Astrocyte (in vitro differentiated cells and primary cell): ENCODE measurements around the gene KRT6B. TPM values are rescaled to one million over a fixed set of nuclear protein-coding genes. Genes with fewer than 3 reads are reported as not detected.

Source experiments
- DNase-seq: peaks from one replicate; pipeline ENCODE4 v3.0.0-alpha.2; 2010; ENCODE audit warnings: low read depth
- FAIRE-seq: peaks from 2 replicates; lab custom pipeline; 2011; peaks lifted over from hg19 to GRCh38; lab: Jason Lieb, UNC
- H2AFZ ChIP-seq: 2 replicates; pipeline ENCODE4 v1.6.0; 2012; ENCODE audit warnings: low read depth, low read length, inconsistent platforms
- H3K27ac ChIP-seq: 2 replicates; pipeline ENCODE4 v1.5.1; 2011; ENCODE audit warnings: low read depth, low read length, inconsistent platforms
- H3K27me3 ChIP-seq: 2 replicates; pipeline ENCODE4 v1.6.0; 2011; ENCODE audit warnings: low read length, inconsistent platforms; ENCODE audit not compliant: insufficient read depth
- H3K36me3 ChIP-seq: 2 replicates; pipeline ENCODE4 v1.5.1; 2011; ENCODE audit warnings: low read length, inconsistent platforms; ENCODE audit not compliant: insufficient read depth
- H3K4me1 ChIP-seq: 2 replicates; pipeline ENCODE4 v1.5.1; 2011; ENCODE audit warnings: low read length, inconsistent platforms; ENCODE audit not compliant: insufficient read depth
- H3K4me2 ChIP-seq: 2 replicates; pipeline ENCODE4 v1.6.0; 2012; ENCODE audit warnings: low read length, inconsistent platforms
- H3K4me3 ChIP-seq: 2 replicates; pipeline ENCODE4 v1.5.1; 2011; ENCODE audit warnings: low read depth, mild to moderate bottlenecking, low read length, inconsistent platforms; ENCODE audit not compliant: insufficient read depth
- H3K79me2 ChIP-seq: 2 replicates; pipeline ENCODE4 v1.6.0; 2012; ENCODE audit warnings: mild to moderate bottlenecking, low read length, inconsistent platforms; ENCODE audit not compliant: insufficient read depth
- H3K9ac ChIP-seq: 2 replicates; pipeline ENCODE4 v1.6.0; 2012; ENCODE audit warnings: mild to moderate bottlenecking, low read length, inconsistent platforms
- H3K9me3 ChIP-seq: 2 replicates; pipeline ENCODE4 v1.5.1; 2012; ENCODE audit warnings: low read depth, mild to moderate bottlenecking, low read length, inconsistent platforms; ENCODE audit not compliant: insufficient read depth
- H4K20me1 ChIP-seq: 2 replicates; pipeline ENCODE4 v1.6.0; 2012; ENCODE audit warnings: low read length, inconsistent platforms; ENCODE audit not compliant: insufficient read depth
- H3K27ac Mint-ChIP-seq: one replicate; pipeline ENCODE4 v1.8.0; 2021; ENCODE audit warnings: mild to moderate bottlenecking, mixed read lengths; ENCODE audit not compliant: unreplicated experiment
- H3K27me3 Mint-ChIP-seq: one replicate; pipeline ENCODE4 v1.8.0; 2021; ENCODE audit warnings: low read depth, mixed read lengths; ENCODE audit not compliant: unreplicated experiment
- H3K36me3 Mint-ChIP-seq: one replicate; pipeline ENCODE4 v1.8.0; 2021; ENCODE audit warnings: low read depth, mixed read lengths; ENCODE audit not compliant: unreplicated experiment
- H3K4me1 Mint-ChIP-seq: one replicate; pipeline ENCODE4 v1.8.0; 2021; ENCODE audit warnings: low read depth, mixed read lengths; ENCODE audit not compliant: unreplicated experiment
- H3K4me3 Mint-ChIP-seq: one replicate; pipeline ENCODE4 v1.8.0; 2021; ENCODE audit warnings: mild to moderate bottlenecking, moderate library complexity, mixed read lengths; ENCODE audit not compliant: unreplicated experiment
- H3K9me3 Mint-ChIP-seq: one replicate; pipeline ENCODE4 v1.8.0; 2021; ENCODE audit warnings: mild to moderate bottlenecking, mixed read lengths; ENCODE audit not compliant: unreplicated experiment
- EZH2 ChIP-seq: IDR thresholded peaks from 2 replicates; pipeline ENCODE4 v1.6.1; 2012; ENCODE audit warnings: mild to moderate bottlenecking, low read length, inconsistent platforms; ENCODE audit not compliant: insufficient read depth
- total RNA-seq: library from RNA; stranded (reverse); gene quantifications from 2 replicates; pipeline ENCODE4 v1.2.1, GENCODE V29; 2021
- TF ChIP-seq, protein P1 (sequence below): IDR thresholded peaks from 2 replicates; pipeline ENCODE4 v1.5.1; 2011; ENCODE audit warnings: low read depth, mild to moderate bottlenecking, inconsistent platforms, low read length, moderate library complexity; ENCODE audit not compliant: insufficient read depth

The KRT6B gene
- total RNA-seq, 1 donor from 2014 or later, result not detected

DNA sequence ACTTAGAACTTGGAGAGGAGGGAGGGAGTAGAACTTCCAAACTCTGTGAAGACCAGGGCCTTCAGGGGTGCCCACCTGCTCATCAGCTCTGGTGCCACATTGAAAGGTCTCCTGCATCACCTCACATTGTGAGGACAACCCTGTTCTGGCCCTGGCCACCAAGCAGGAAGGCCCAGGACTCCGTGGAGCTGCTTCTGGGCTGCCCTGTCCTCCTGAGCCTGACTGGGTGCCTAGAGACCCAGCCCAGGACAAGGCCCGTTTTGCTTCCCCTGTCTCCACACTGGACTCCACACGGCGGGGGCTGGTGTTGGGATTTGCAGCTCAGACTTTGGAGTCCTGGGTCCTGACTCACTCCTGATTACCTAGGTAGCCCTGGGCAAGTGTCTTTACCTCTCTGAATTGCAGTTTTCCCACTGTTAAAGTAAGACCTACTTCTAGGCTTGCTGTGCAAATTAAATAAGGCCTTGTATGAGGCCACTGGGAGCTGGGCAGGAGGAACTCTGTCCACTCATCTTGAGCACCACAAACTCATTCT is 33.3 kb downstream of the KRT6B start:
- peaks cover 7% of the 10 kb centered on the region for H3K27me3 Mint-ChIP-seq
- Histone ChIP-seq H3K27me3 (peaks cover 3% of the 10 kb centered on the region), H3K36me3 (no peaks in the 10 kb centered on the region), H3K27ac (no peak overlapping the region), H2AFZ (no peak overlapping the region), H3K4me1 (peaks cover 9% of the 10 kb centered on the region), H3K9me3 (no peaks in the 10 kb centered on the region), H3K4me2 (no peak overlapping the region), H3K79me2 (no peaks in the 10 kb centered on the region), H3K4me3 (no peak overlapping the region), H3K9ac (no peak overlapping the region), H4K20me1 (no peaks in the 10 kb centered on the region)
- DNase-seq (no peak), FAIRE-seq (no peak)
- H3K4me3 Mint-ChIP-seq, result no peak overlapping the region
- no peaks in the 10 kb centered on the region for H3K9me3 Mint-ChIP-seq
- TF ChIP-seq, protein P1, sequence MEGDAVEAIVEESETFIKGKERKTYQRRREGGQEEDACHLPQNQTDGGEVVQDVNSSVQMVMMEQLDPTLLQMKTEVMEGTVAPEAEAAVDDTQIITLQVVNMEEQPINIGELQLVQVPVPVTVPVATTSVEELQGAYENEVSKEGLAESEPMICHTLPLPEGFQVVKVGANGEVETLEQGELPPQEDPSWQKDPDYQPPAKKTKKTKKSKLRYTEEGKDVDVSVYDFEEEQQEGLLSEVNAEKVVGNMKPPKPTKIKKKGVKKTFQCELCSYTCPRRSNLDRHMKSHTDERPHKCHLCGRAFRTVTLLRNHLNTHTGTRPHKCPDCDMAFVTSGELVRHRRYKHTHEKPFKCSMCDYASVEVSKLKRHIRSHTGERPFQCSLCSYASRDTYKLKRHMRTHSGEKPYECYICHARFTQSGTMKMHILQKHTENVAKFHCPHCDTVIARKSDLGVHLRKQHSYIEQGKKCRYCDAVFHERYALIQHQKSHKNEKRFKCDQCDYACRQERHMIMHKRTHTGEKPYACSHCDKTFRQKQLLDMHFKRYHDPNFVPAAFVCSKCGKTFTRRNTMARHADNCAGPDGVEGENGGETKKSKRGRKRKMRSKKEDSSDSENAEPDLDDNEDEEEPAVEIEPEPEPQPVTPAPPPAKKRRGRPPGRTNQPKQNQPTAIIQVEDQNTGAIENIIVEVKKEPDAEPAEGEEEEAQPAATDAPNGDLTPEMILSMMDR, result no peak
- no peak for TF ChIP-seq EZH2
- peaks cover 28% of the 10 kb centered on the region for H3K4me1 Mint-ChIP-seq
- no peak overlapping the region for H3K27ac Mint-ChIP-seq
- H3K36me3 Mint-ChIP-seq, result no peaks in the 10 kb centered on the region

DNA sequence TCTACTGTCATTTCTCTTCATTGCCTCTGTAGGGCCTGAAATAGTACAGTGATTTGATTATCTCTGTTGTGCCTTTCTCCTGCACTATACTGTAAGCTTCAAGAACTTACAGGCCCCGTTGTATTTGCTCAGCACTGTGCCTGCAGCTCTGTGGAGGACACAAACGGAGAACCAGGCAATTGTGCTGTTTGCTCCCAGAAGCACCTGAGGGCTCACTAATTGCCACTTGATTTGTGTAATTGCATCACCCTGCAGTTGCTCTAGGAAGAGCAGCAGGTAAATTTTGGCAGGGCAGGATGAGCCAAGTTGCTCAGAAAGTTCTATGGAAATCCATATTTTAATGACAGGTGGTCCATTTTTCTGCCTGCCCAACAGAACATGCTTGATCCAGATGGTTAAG is 34.2 kb downstream of the KRT6B start:
- Histone ChIP-seq H4K20me1 (no peaks in the 10 kb centered on the region), H3K27me3 (no peaks in the 10 kb centered on the region), H3K79me2 (no peaks in the 10 kb centered on the region), H3K9ac (no peak overlapping the region), H2AFZ (no peak overlapping the region), H3K4me1 (peaks cover 9% of the 10 kb centered on the region), H3K36me3 (no peaks in the 10 kb centered on the region), H3K27ac (no peak overlapping the region), H3K4me3 (no peak overlapping the region), H3K4me2 (no peak overlapping the region), H3K9me3 (no peaks in the 10 kb centered on the region)
- peak overlapping the region; percentile 58 for H3K27ac Mint-ChIP-seq
- no peaks in the 10 kb centered on the region for H3K9me3 Mint-ChIP-seq
- no peak for FAIRE-seq
- no peaks in the 10 kb centered on the region for H3K36me3 Mint-ChIP-seq
- H3K4me3 Mint-ChIP-seq, result no peak overlapping the region
- TF ChIP-seq, protein P1, result no peak
- no peak for TF ChIP-seq EZH2
- H3K4me1 Mint-ChIP-seq, result peaks cover 32% of the 10 kb centered on the region
- peaks cover 12% of the 10 kb centered on the region for H3K27me3 Mint-ChIP-seq
- DNase-seq, result no peak

DNA sequence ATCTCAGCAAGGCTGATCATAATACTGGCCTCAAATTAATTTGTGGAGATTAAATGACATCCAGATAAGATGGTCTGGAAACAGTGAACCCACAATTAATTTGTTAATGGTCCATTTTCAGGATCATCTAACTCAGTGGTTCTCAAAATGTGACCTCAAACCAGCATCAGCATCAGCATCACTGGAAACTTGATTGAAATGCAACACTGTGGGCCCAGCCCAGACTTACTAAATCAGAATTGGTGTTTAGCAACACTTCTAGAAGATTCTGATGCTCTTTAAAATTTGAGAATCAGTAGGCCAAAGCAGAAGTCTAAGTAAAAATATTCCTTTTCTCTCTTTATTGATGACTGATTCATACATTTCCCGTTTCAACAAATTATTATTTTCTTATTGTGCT is 35.2 kb downstream of the KRT6B start:
- no peak overlapping the region for H3K27ac ChIP-seq
- Mint-ChIP-seq H3K4me1 (peaks cover 32% of the 10 kb centered on the region), H3K9me3 (no peaks in the 10 kb centered on the region), H3K4me3 (no peak overlapping the region), H3K27ac (peak overlapping the region; percentile 58), H3K27me3 (peaks cover 16% of the 10 kb centered on the region), H3K36me3 (no peaks in the 10 kb centered on the region)
- TF ChIP-seq, protein P1, result no peak
- no peak for TF ChIP-seq EZH2
- no peak overlapping the region for H3K4me2 ChIP-seq
- H3K4me3 ChIP-seq, result no peak overlapping the region
- FAIRE-seq (no peak), DNase-seq (no peak)
- no peaks in the 10 kb centered on the region for H3K27me3 ChIP-seq
- H3K36me3 ChIP-seq, result no peaks in the 10 kb centered on the region
- H3K79me2 ChIP-seq, result no peaks in the 10 kb centered on the region
- H3K4me1 ChIP-seq, result peaks cover 9% of the 10 kb centered on the region
- H2AFZ ChIP-seq, result no peak overlapping the region
- no peak overlapping the region for H3K9ac ChIP-seq
- no peaks in the 10 kb centered on the region for H4K20me1 ChIP-seq
- H3K9me3 ChIP-seq, result no peaks in the 10 kb centered on the region
